ENCODE data around the gene FOXC1.

Gene FOXC1

GRCh38 chr6:1612974-1613306 is 3.2 kb downstream of the FOXC1 start:
- no peak for FAIRE-seq

- no peak for FAIRE-seq
Measured at GRCh38 chr6:1613346-1613687, 3.6 kb downstream of the FOXC1 start.

GRCh38 chr6:1613688-1614447 is 4.2 kb downstream of the FOXC1 start:
- FAIRE-seq, result no peak

GRCh38 chr6:1614448-1615150 is 4.9 kb downstream of the FOXC1 start:
- no peak for FAIRE-seq

- no peak for FAIRE-seq
Measured at GRCh38 chr6:1615151-1615852, 5.6 kb downstream of the FOXC1 start.

- no peak for FAIRE-seq
Measured at GRCh38 chr6:1615853-1616420, 6.2 kb downstream of the FOXC1 start.

GRCh38 chr6:1616701-1617463 is 7.2 kb downstream of the FOXC1 start:
- FAIRE-seq, result no peak

- FAIRE-seq, result no peak
Measured at GRCh38 chr6:1617466-1618310, 8.0 kb downstream of the FOXC1 start.

- no peak for FAIRE-seq
Measured at GRCh38 chr6:1618311-1619097, 8.8 kb downstream of the FOXC1 start.

GRCh38 chr6:1619098-1619672 is 9.5 kb downstream of the FOXC1 start:
- no peak for FAIRE-seq

GRCh38 chr6:1619673-1620503 is 10.2 kb downstream of the FOXC1 start:
- FAIRE-seq, result no peak

- no peak for FAIRE-seq
Measured at GRCh38 chr6:1620504-1621069, 10.9 kb downstream of the FOXC1 start.

- FAIRE-seq, result no peak
Measured at GRCh38 chr6:1621070-1621701, 11.5 kb downstream of the FOXC1 start.

GRCh38 chr6:1622220-1622850 is 12.6 kb downstream of the FOXC1 start:
- FAIRE-seq, result no peak

GRCh38 chr6:1622851-1623768 is 13.4 kb downstream of the FOXC1 start:
- no peak for FAIRE-seq

GRCh38 chr6:1623769-1624057 is 14.0 kb downstream of the FOXC1 start:
- no peak for FAIRE-seq

GRCh38 chr6:1624058-1624850 is 14.5 kb downstream of the FOXC1 start:
- FAIRE-seq, result no peak
